SK-N-SH (cell line): Measurements from ENCODE around the gene ASIP. TPM values are rescaled to one million over a fixed set of nuclear protein-coding genes. Genes with fewer than 3 reads are reported as not detected.

Source experiments
- CTCF ChIA-PET: fragments of 300-600, 350-600 bp; formaldehyde crosslinking; extraction: SDS; loops from one replicate; lab custom pipeline; 2021; lab: Yijun Ruan, JAX
- POLR2A ChIA-PET: fragments of 350-600 bp; sonication (Branson Sonifier 250); formaldehyde crosslinking; extraction: SDS; loops from one replicate; lab custom pipeline; 2020; ENCODE audit warnings: antibody characterized with exemption, inconsistent platforms; lab: Yijun Ruan, JAX
- DNase-seq: peaks from one replicate; pipeline ENCODE4 v3.0.0; 2012
- H2AFZ ChIP-seq: fragments of 200-600 bp; sonication (generic); 2 replicates; pipeline ENCODE4 v1.8.1; 2016; ENCODE audit warnings: antibody characterized with exemption, mild to moderate bottlenecking, low read depth
- H3F3A ChIP-seq: fragments of 200-600 bp; sonication (generic); replicated peaks from 2 replicates; pipeline ENCODE3; 2016; ENCODE audit warnings: antibody characterized with exemption, mild to moderate bottlenecking; ENCODE audit not compliant: insufficient read depth
- H3K27ac ChIP-seq, 2 experiments: fragments of 200-500 bp in 1 of 2; fragments of 200-600 bp in 1 of 2; sonication (Bioruptor generic) in 1 of 2; sonication (generic), shearing (Covaris generic) in 1 of 2; 2 replicates each; pipeline versions ENCODE4 v1.5.1 to v1.6.1; 2014 to 2016; ENCODE audit warnings: low read depth in 2 of 2, inconsistent platforms in 1 of 2, low read length in 1 of 2, mild to moderate bottlenecking in 1 of 2, mixed read lengths in 1 of 2
- H3K27me3 ChIP-seq: fragments of 200-600 bp; sonication (generic), shearing (Covaris generic); 2 replicates; pipeline ENCODE4 v1.6.1; 2016; ENCODE audit warnings: mixed run types; ENCODE audit not compliant: insufficient read depth
- H3K36me3 ChIP-seq, 2 experiments: fragments of 200-500 bp in 1 of 2; fragments of 200-600 bp in 1 of 2; sonication (Bioruptor generic) in 1 of 2; sonication (generic) in 1 of 2; replicated peaks in 1 of 2; 2 replicates each; pipeline versions ENCODE3 to v1.5.1; 2014 to 2016; ENCODE audit warnings: low read length in 1 of 2, mild to moderate bottlenecking in 1 of 2; ENCODE audit not compliant: insufficient read depth in 2 of 2, control insufficient read depth in 1 of 2
- H3K4me1 ChIP-seq, 2 experiments: fragments of 200-500 bp in 1 of 2; fragments of 200-600 bp in 1 of 2; sonication (Bioruptor generic) in 1 of 2; sonication (generic), shearing (Covaris generic) in 1 of 2; 2 replicates each; pipeline versions ENCODE4 v1.5.1 to v1.6.1; 2014 to 2016; ENCODE audit warnings: low read depth in 1 of 2, low read length in 1 of 2, mixed run types in 1 of 2; ENCODE audit not compliant: insufficient read depth in 2 of 2, control insufficient read depth in 1 of 2
- H3K4me2 ChIP-seq: fragments of 200-600 bp; sonication (generic), shearing (Covaris generic); 2 replicates; pipeline ENCODE4 v1.6.1; 2017; ENCODE audit warnings: mixed run types
- H3K4me3 ChIP-seq, 2 experiments: fragments of 200-500 bp in 1 of 2; fragments of 200-600 bp in 1 of 2; sonication (Bioruptor generic) in 1 of 2; sonication (generic), shearing (Covaris generic) in 1 of 2; 2 replicates each; pipeline versions ENCODE4 v1.5.1 to v1.8.1; 2014 to 2016; ENCODE audit warnings: low read depth in 2 of 2, inconsistent platforms in 1 of 2, low read length in 1 of 2, mild to moderate bottlenecking in 1 of 2, mixed read lengths in 1 of 2, moderate library complexity in 1 of 2
- H3K79me2 ChIP-seq: fragments of 200-600 bp; sonication (generic); 2 replicates; pipeline ENCODE4 v1.8.1; 2017; ENCODE audit warnings: mild to moderate bottlenecking; ENCODE audit not compliant: insufficient read depth
- H3K9ac ChIP-seq: fragments of 200-600 bp; sonication (generic); 2 replicates; pipeline ENCODE4 v1.6.1; 2017; ENCODE audit warnings: mixed run types
- H3K9me2 ChIP-seq: fragments of 200-600 bp; sonication (generic); 2 replicates; pipeline ENCODE4 v1.6.1; 2017; ENCODE audit warnings: mixed run types
- H3K9me3 ChIP-seq: fragments of 200-600 bp; sonication (generic); 2 replicates; pipeline ENCODE4 v1.6.1; 2017; ENCODE audit warnings: mixed run types, mild to moderate bottlenecking, moderate library complexity
- H4K20me1 ChIP-seq: fragments of 200-600 bp; sonication (generic); 2 replicates; pipeline ENCODE4 v1.6.1; 2017; ENCODE audit warnings: mild to moderate bottlenecking, mixed run types; ENCODE audit not compliant: insufficient read depth
- ELF1 ChIP-seq: IDR thresholded peaks from 2 replicates; pipeline ENCODE4 v1.4.0; 2012
- EZH2phosphoT487 ChIP-seq: fragments of 200-600 bp; sonication (generic); IDR thresholded peaks from 2 replicates; pipeline ENCODE4 v1.6.1; 2017; ENCODE audit warnings: low read depth, mixed run types, mild to moderate bottlenecking, antibody characterized with exemption, moderate library complexity, borderline replicate concordance
- GABPA ChIP-seq: IDR thresholded peaks from 2 replicates; pipeline ENCODE4 v1.4.0; 2012; ENCODE audit warnings: low read depth, mild to moderate bottlenecking
- JUND ChIP-seq: IDR thresholded peaks from 2 replicates; pipeline ENCODE4 v1.4.0; 2012
- MXI1 ChIP-seq: IDR thresholded peaks from 2 replicates; pipeline ENCODE4 v1.6.1; 2012; ENCODE audit warnings: mild to moderate bottlenecking, low read depth, low read length, improper control_type of control experiment
- NFIC ChIP-seq: IDR thresholded peaks from 2 replicates; pipeline ENCODE4 v1.4.0; 2012; ENCODE audit warnings: borderline replicate concordance
- NRF1 ChIP-seq: IDR thresholded peaks from 2 replicates; pipeline ENCODE4 v1.6.1; 2012; ENCODE audit warnings: low read depth, mild to moderate bottlenecking, low read length
- WGBS: methylation state at CpG from one replicate; pipeline ENCODE4 v1.1.6; 2017; ENCODE audit warnings: low lambda C conversion rate; 5-methylcytosine and 5-hydroxymethylcytosine counted together
- polyA plus RNA-seq, 3 experiments: library from polyadenylated mRNA; depleted of rRNA; stranded (reverse); fragments of >200 nt; gene quantifications; 2 replicates each; pipeline ENCODE4 v1.2.3, GENCODE V29; 2012
- TF ChIP-seq, protein P1 (sequence below): IDR thresholded peaks from 2 replicates; pipeline ENCODE4 v1.4.0; 2012; ENCODE audit warnings: low read depth, borderline replicate concordance
- TF ChIP-seq, protein P2 (sequence below): IDR thresholded peaks from 2 replicates; pipeline ENCODE4 v1.4.0; 2012; ENCODE audit warnings: low read depth
- TF ChIP-seq, protein P3 (sequence below): fragments of 150-350 bp; IDR thresholded peaks from 2 replicates; pipeline ENCODE4 v1.6.1; 2017; ENCODE audit warnings: antibody characterized with exemption, low read length, low read depth, borderline replicate concordance
- TF ChIP-seq, protein P4 (sequence below): IDR thresholded peaks from 2 replicates; pipeline ENCODE4; 2012

The ASIP gene
- polyA plus RNA-seq, 1 of the 3 experiments (the other 2 are of a cell fraction) = 0.15 TPM

DNA sequence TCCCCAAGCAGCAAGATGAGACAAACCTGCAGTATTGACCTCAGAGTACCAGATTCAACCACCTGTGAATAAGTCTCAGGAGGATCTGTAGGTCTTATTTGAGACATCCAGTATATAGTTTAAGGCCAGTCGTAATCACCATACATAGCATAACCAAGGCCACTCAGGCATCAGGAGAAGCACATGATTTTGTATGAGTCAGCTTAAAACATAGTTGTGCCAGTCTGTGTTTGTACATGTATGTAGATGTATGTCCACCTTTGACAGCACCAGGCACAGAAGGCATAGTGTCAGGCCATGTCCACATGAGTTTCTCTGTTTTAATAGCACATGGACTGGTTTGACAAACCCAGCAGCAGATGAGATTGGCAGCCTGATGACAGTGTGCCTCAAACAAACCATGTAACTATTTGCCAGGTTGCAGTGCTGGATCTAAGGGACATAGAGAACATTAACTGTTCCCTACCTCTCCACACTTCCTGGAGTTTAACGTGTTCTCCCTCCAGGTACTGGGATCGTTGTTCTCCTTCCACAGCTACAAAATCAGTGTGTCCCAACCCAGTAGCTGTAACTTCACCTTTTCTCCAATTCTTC lies 8.6 kb upstream of the ASIP start:
- Histone ChIP-seq H3K9ac (no peak overlapping the region), H2AFZ (no peak overlapping the region), H3K9me2 (no peaks in the 10 kb centered on the region), H3K4me2 (no peak overlapping the region), H3K9me3 (peaks cover 5% of the 10 kb centered on the region; the same call in 1 of the 2 replicates), H4K20me1 (no peaks in the 10 kb centered on the region), H3K36me3 (no peaks in the 10 kb centered on the region), H3K79me2 (no peaks in the 10 kb centered on the region), H3K4me3 (no peak overlapping the region), H3K27me3 (no peaks in the 10 kb centered on the region), H3K27ac (no peak overlapping the region), H3K4me1 (no peaks in the 10 kb centered on the region), H3F3A (no peaks in the 10 kb centered on the region)
- ChIA-PET POLR2A (no interaction called here), CTCF (no interaction called here)
- TF ChIP-seq MXI1 = no peak
- TF ChIP-seq, protein P1, sequence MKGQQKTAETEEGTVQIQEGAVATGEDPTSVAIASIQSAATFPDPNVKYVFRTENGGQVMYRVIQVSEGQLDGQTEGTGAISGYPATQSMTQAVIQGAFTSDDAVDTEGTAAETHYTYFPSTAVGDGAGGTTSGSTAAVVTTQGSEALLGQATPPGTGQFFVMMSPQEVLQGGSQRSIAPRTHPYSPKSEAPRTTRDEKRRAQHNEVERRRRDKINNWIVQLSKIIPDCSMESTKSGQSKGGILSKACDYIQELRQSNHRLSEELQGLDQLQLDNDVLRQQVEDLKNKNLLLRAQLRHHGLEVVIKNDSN = no peak
- no peak for TF ChIP-seq GABPA
- no peak for TF ChIP-seq NFIC
- TF ChIP-seq EZH2phosphoT487 = no peak
- TF ChIP-seq JUND = no peak
- no peak for DNase-seq
- WGBS = 48% methylated on average over 3 of the region's 3 CpGs

DNA sequence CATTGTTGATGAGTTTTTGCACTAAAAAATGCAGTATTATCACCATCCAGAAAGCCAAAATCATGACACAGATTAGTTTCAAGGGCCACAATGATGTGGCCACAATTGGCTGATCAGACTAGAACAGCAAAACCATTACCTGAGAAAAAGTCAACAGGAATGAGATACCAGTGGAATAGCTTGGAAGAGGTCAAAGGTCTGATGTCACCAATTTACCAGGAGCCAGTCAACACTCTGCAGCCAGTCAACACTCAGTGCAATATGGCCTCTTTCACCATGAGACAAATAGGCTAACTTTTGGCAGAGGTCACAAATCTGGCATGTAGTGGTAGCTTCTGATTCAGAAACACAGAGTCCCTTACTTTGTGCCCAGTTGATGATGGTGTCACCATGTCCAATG lies 7.5 kb upstream of the ASIP start:
- Histone ChIP-seq H3K9me2 (no peaks in the 10 kb centered on the region), H3K4me2 (no peak overlapping the region), H3F3A (no peaks in the 10 kb centered on the region), H3K4me1 (no peaks in the 10 kb centered on the region), H3K27me3 (no peaks in the 10 kb centered on the region), H3K9me3 (peaks cover 16% of the 10 kb centered on the region), H3K27ac (no peak overlapping the region), H3K79me2 (no peaks in the 10 kb centered on the region), H3K36me3 (no peaks in the 10 kb centered on the region)
- no peak for DNase-seq
- ChIA-PET POLR2A (no interaction called here), CTCF (no interaction called here)
- TF ChIP-seq NRF1 (no peak), JUND (no peak), ELF1 (no peak)
- TF ChIP-seq, protein P2, sequence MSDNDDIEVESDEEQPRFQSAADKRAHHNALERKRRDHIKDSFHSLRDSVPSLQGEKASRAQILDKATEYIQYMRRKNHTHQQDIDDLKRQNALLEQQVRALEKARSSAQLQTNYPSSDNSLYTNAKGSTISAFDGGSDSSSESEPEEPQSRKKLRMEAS = no peak
- TF ChIP-seq, protein P3, sequence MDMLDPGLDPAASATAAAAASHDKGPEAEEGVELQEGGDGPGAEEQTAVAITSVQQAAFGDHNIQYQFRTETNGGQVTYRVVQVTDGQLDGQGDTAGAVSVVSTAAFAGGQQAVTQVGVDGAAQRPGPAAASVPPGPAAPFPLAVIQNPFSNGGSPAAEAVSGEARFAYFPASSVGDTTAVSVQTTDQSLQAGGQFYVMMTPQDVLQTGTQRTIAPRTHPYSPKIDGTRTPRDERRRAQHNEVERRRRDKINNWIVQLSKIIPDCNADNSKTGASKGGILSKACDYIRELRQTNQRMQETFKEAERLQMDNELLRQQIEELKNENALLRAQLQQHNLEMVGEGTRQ = no peak
- TF ChIP-seq, protein P1 = no peak
- TF ChIP-seq, protein P4, sequence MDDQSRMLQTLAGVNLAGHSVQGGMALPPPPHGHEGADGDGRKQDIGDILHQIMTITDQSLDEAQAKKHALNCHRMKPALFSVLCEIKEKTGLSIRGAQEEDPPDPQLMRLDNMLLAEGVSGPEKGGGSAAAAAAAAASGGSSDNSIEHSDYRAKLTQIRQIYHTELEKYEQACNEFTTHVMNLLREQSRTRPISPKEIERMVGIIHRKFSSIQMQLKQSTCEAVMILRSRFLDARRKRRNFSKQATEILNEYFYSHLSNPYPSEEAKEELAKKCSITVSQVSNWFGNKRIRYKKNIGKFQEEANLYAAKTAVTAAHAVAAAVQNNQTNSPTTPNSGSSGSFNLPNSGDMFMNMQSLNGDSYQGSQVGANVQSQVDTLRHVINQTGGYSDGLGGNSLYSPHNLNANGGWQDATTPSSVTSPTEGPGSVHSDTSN = no peak
- TF ChIP-seq, all 33 proteins: peak for 0
- Histone ChIP-seq H2AFZ (no peak overlapping the region), H3K9ac (no peak overlapping the region), H3K4me3 (no peak overlapping the region), H4K20me1 (no peaks in the 10 kb centered on the region)
